IMR-90 (cell line): ENCODE data around the gene KAZN. TPM values are rescaled to one million over a fixed set of nuclear protein-coding genes. Genes with fewer than 3 reads are reported as not detected.

ENCODE experiments used
- ATAC-seq: fragments of 200-7000 bp; cut with Tn5 transposase; 2 replicates; pipeline ENCODE4 v1.9.1; 2020; ENCODE audit warnings: low read depth, mild to moderate bottlenecking, moderate library complexity
- BruUV-seq: library from RNA; stranded (reverse); fragments of 400-500 nt; replicated peaks from 2 replicates; lab custom pipeline; 2021; lab: Mats Ljungman, UMichigan
- CTCF ChIA-PET: fragments of 300-600 bp; formaldehyde crosslinking; extraction: SDS; loops from one replicate; lab custom pipeline; 2021; ENCODE audit warnings: antibody characterized with exemption; lab: Yijun Ruan, JAX
- POLR2A ChIA-PET: fragments of 300-600 bp; sonication (Branson Sonifier 250); formaldehyde crosslinking; loops from one replicate; lab custom pipeline; 2022; ENCODE audit warnings: antibody characterized with exemption; ENCODE audit not compliant: unreplicated experiment; lab: Charles Lee
- DNase-seq: peaks from one replicate; pipeline ENCODE4 v3.0.0; 2013
- H2AFZ ChIP-seq: replicated peaks from 2 replicates; pipeline ENCODE3; 2013; ENCODE audit warnings: low read length, mild to moderate bottlenecking; ENCODE audit not compliant: poor library complexity
- H2AK5ac ChIP-seq: 2 replicates; pipeline ENCODE4 v1.6.1; 2013; ENCODE audit warnings: low read depth, low read length, inconsistent platforms
- H2AK9ac ChIP-seq: replicated peaks from 2 replicates; pipeline ENCODE3; 2013; ENCODE audit warnings: mild to moderate bottlenecking, low read depth, low read length, moderate library complexity; ENCODE audit not compliant: poor library complexity
- H2BK120ac ChIP-seq: 2 replicates; pipeline ENCODE4 v1.6.1; 2013; ENCODE audit warnings: low read depth, low read length, inconsistent platforms
- H2BK15ac ChIP-seq: 3 replicates; pipeline ENCODE4 v1.6.1; 2013; ENCODE audit warnings: low read depth, low read length, inconsistent platforms
- H2BK20ac ChIP-seq: 2 replicates; pipeline ENCODE4 v1.6.1; 2013; ENCODE audit warnings: low read depth, mild to moderate bottlenecking, inconsistent platforms, low read length, moderate library complexity
- H2BK5ac ChIP-seq: 2 replicates; pipeline ENCODE4 v1.6.1; 2013; ENCODE audit warnings: mild to moderate bottlenecking, low read depth, low read length, inconsistent platforms; ENCODE audit not compliant: poor library complexity, severe bottlenecking
- H3K14ac ChIP-seq: replicated peaks from 2 replicates; pipeline ENCODE4 v1.6.1; 2013; ENCODE audit warnings: low read depth, low read length, inconsistent platforms
- H3K18ac ChIP-seq: 2 replicates; pipeline ENCODE4 v1.6.1; 2013; ENCODE audit warnings: low read depth, low read length, control low read depth
- H3K23ac ChIP-seq: 2 replicates; pipeline ENCODE4 v1.6.1; 2013; ENCODE audit warnings: low read depth, low read length, inconsistent platforms
- H3K27ac ChIP-seq: 2 replicates; pipeline ENCODE4 v1.5.1; 2013; ENCODE audit warnings: mild to moderate bottlenecking, control low read depth, low read length; ENCODE audit not compliant: insufficient read depth
- H3K27me3 ChIP-seq: 2 replicates; pipeline ENCODE4 v1.6.1; 2013; ENCODE audit warnings: low read length; ENCODE audit not compliant: control insufficient read depth, insufficient read depth
- H3K36me3 ChIP-seq: 2 replicates; pipeline ENCODE4 v1.6.1; 2013; ENCODE audit warnings: low read length, mixed read lengths; ENCODE audit not compliant: control insufficient read depth, insufficient read depth
- H3K4ac ChIP-seq: 2 replicates; pipeline ENCODE4 v1.6.1; 2013; ENCODE audit warnings: low read depth, low read length, inconsistent platforms
- H3K4me1 ChIP-seq: 2 replicates; pipeline ENCODE4 v1.6.1; 2013; ENCODE audit warnings: low read length, mixed read lengths; ENCODE audit not compliant: control insufficient read depth, insufficient read depth
- H3K4me2 ChIP-seq: 2 replicates; pipeline ENCODE4 v1.6.1; 2013; ENCODE audit warnings: low read depth, mild to moderate bottlenecking, control low read depth, low read length, moderate library complexity
- H3K4me3 ChIP-seq: 2 replicates; pipeline ENCODE4 v1.5.1; 2013; ENCODE audit warnings: low read depth, mild to moderate bottlenecking, control low read depth, low read length, moderate library complexity; ENCODE audit not compliant: insufficient read depth
- H3K56ac ChIP-seq: 2 replicates; pipeline ENCODE4 v1.6.1; 2013; ENCODE audit warnings: low read length, inconsistent platforms; ENCODE audit not compliant: insufficient read depth; ENCODE audit errors: extremely low read depth
- H3K79me1 ChIP-seq, 2 experiments: 2 replicates each; pipeline ENCODE4 v1.6.1; 2013; ENCODE audit warnings: low read length in 2 of 2, inconsistent platforms in 1 of 2, low read depth in 1 of 2
- H3K9ac ChIP-seq: 2 replicates; pipeline ENCODE4 v1.6.1; 2013; ENCODE audit warnings: low read depth, low read length, control low read depth
- H3K9me1 ChIP-seq: 2 replicates; pipeline ENCODE4 v1.6.1; 2013; ENCODE audit warnings: low read length, inconsistent platforms; ENCODE audit not compliant: insufficient read depth
- H3K9me3 ChIP-seq: 2 replicates; pipeline ENCODE4 v1.6.1; 2013; ENCODE audit warnings: low read length; ENCODE audit not compliant: control insufficient read depth, insufficient read depth
- H4K20me1 ChIP-seq: 2 replicates; pipeline ENCODE4 v1.6.1; 2013; ENCODE audit warnings: low read length, inconsistent platforms; ENCODE audit not compliant: insufficient read depth
- H4K5ac ChIP-seq: 2 replicates; pipeline ENCODE4 v1.6.1; 2013; ENCODE audit warnings: mild to moderate bottlenecking, low read depth, low read length, control low read depth
- H4K8ac ChIP-seq, 2 experiments: 2 replicates each; pipeline ENCODE4 v1.6.1; 2013; ENCODE audit warnings: low read depth in 2 of 2, low read length in 2 of 2, control low read depth in 1 of 2, inconsistent platforms in 1 of 2
- H4K91ac ChIP-seq: 2 replicates; pipeline ENCODE4 v1.6.1; 2013; ENCODE audit warnings: low read depth, low read length, inconsistent platforms; ENCODE audit not compliant: insufficient read depth
- CHD1 ChIP-seq: IDR thresholded peaks from 2 replicates; pipeline ENCODE4 v1.6.1; 2012; ENCODE audit warnings: low read depth, low read length, improper control_type of control experiment
- FOS ChIP-seq: fragments of 150-350 bp; IDR thresholded peaks from 2 replicates; pipeline ENCODE4 v1.6.1; 2016; ENCODE audit warnings: low read depth, low read length
- MAZ ChIP-seq: IDR thresholded peaks from 2 replicates; pipeline ENCODE4 v1.6.1; 2012; ENCODE audit warnings: low read depth, mild to moderate bottlenecking, low read length, improper control_type of control experiment, moderate library complexity, borderline replicate concordance
- RAD21 ChIP-seq: IDR thresholded peaks from 2 replicates; pipeline ENCODE4 v1.6.1; 2012; ENCODE audit warnings: low read length, improper control_type of control experiment
- RCOR1 ChIP-seq: IDR thresholded peaks from 2 replicates; pipeline ENCODE4 v1.6.1; 2012; ENCODE audit warnings: mild to moderate bottlenecking, low read length, improper control_type of control experiment; ENCODE audit not compliant: insufficient replicate concordance
- RFX5 ChIP-seq: IDR thresholded peaks from 2 replicates; pipeline ENCODE4 v1.8.0; 2012; ENCODE audit warnings: low read depth, mild to moderate bottlenecking, low read length, moderate library complexity
- SMC3 ChIP-seq: fragments of 150-350 bp; IDR thresholded peaks from 2 replicates; pipeline ENCODE4 v1.6.1; 2016; ENCODE audit warnings: low read depth, mild to moderate bottlenecking, antibody characterized with exemption, low read length, moderate library complexity
- WGBS, 2 experiments: methylation state at CpG; one replicate each; pipeline versions ENCODE4 v1.1.5 to v1.1.7; 2013; ENCODE audit warnings: missing lambda C conversion rate in 2 of 2; ENCODE audit not compliant: insufficient read length in 1 of 2; ENCODE audit errors: extremely low coverage in 2 of 2; 5-methylcytosine and 5-hydroxymethylcytosine counted together
- dilution Hi-C: fragments of 300-500 bp; cut with HindIII; formaldehyde crosslinking; loops from one replicate; pipeline ENCODE4 v1.14.3; 2018; ENCODE audit warnings: low sequenced_read_pairs; ENCODE audit not compliant: unreplicated experiment
- in situ Hi-C: fragments of 300-500 bp; cut with MboI; formaldehyde crosslinking; loops from 3 replicates; pipeline ENCODE4 v1.14.3; 2019; ENCODE audit warnings: low sequenced_read_pairs, inconsistent platforms, mixed read lengths
- intact Hi-C: fragments of 100-400 bp; cut with micrococcal nuclease; formaldehyde crosslinking; loops from 2 replicates; pipeline ENCODE4 v1.10.0; 2022
- polyA plus RNA-seq, 3 experiments: library from polyadenylated mRNA; depleted of rRNA; stranded (reverse); fragments of >200 nt; gene quantifications; 2 replicates each; pipeline ENCODE4 v1.2.3, GENCODE V29; 2012; ENCODE audit warnings: low replicate concordance in 1 of 3
- total RNA-seq: library from RNA; depleted of rRNA; stranded (reverse); fragments of >200 nt; gene quantifications from 2 replicates; pipeline ENCODE4 v1.2.3, GENCODE V29; 2012
- TF ChIP-seq, protein P1 (sequence below): conservative IDR thresholded peaks from 2 replicates; pipeline ENCODE4 v1.5.1; 2012; ENCODE audit warnings: mild to moderate bottlenecking, low read depth, low read length, improper control_type of control experiment

Gene KAZN
- total and polyA plus RNA-seq, 2 of the 4 experiments (the other 2 are of a cell fraction): 5.2 to 10.5 TPM

DNA sequence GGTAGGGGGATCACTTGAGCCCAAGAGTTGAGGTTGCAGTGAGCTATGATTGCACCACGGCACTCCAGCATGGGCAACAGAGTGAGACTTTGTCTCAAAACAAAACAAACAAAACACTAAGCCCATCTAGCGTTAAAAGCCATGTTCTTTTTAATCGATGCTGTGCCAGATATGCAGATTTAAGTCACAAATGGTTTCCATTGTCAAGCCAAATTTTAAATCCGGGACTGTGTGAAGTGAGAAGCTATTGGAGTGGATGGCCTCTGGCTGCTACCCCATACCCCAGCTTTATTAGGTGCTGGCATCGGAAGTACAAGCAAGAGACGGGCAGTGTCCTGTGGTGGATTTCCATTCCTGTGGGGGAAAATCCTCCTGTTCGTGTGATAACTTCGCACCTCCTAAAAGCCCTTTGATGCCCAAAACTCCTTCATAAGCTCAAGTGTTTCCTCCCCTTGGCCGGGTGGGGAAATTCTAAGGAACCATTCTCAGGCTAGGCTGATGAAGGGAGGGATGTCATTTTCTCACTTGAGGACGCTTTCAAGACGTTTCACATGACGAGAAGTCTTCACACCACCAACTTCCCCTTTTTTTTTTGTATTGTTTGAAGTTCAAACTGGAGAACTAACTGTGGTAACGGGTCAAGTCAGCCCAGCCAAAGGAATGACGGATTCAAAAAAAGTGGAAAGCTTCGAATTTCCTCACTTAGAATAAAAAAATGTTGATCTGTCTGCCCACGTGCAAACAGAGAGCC is 140.8 kb downstream of the KAZN start:
- no peak for ATAC-seq
- Histone ChIP-seq H3K23ac (no peak overlapping the region), H3K9me3 (no peaks in the 10 kb centered on the region), H3K36me3 (no peaks in the 10 kb centered on the region), H3K79me1 (no peaks in the 10 kb centered on the region), H2BK120ac (no peak overlapping the region), H4K5ac (no peak overlapping the region), H4K91ac (no peak overlapping the region), H4K8ac (no peak overlapping the region), H4K20me1 (no peaks in the 10 kb centered on the region), H3K4ac (no peak overlapping the region), H3K27ac (no peak overlapping the region), H3K4me2 (no peak overlapping the region), H3K4me3 (no peak overlapping the region), H3K9ac (no peak overlapping the region), H3K4me1 (peaks cover 15% of the 10 kb centered on the region), H2BK20ac (no peak overlapping the region), H2AFZ (no peak overlapping the region), H2BK15ac (no peak overlapping the region; the same call in 2 of the 3 replicates), H3K56ac (no peak overlapping the region), H2AK5ac (no peak overlapping the region; the same call in 1 of the 2 replicates), H2BK5ac (no peak overlapping the region), H3K9me1 (peaks cover 8% of the 10 kb centered on the region), H3K18ac (no peak overlapping the region), H3K14ac (no peak overlapping the region), H2AK9ac (no peak overlapping the region), H3K27me3 (no peaks in the 10 kb centered on the region; the same call in 1 of the 2 replicates)
- no CpG with 5 or more reads among the region's 16 CpGs for WGBS, 2 experiments
- CTCF ChIA-PET: no interaction called here
- DNase-seq: no peak
- BruUV-seq: no TSS peak
- TF ChIP-seq SMC3 (no peak), CHD1 (no peak), RCOR1 (no peak), FOS (no peak), MAZ (no peak), RAD21 (no peak), RFX5 (no peak)
- TF ChIP-seq, protein P1, sequence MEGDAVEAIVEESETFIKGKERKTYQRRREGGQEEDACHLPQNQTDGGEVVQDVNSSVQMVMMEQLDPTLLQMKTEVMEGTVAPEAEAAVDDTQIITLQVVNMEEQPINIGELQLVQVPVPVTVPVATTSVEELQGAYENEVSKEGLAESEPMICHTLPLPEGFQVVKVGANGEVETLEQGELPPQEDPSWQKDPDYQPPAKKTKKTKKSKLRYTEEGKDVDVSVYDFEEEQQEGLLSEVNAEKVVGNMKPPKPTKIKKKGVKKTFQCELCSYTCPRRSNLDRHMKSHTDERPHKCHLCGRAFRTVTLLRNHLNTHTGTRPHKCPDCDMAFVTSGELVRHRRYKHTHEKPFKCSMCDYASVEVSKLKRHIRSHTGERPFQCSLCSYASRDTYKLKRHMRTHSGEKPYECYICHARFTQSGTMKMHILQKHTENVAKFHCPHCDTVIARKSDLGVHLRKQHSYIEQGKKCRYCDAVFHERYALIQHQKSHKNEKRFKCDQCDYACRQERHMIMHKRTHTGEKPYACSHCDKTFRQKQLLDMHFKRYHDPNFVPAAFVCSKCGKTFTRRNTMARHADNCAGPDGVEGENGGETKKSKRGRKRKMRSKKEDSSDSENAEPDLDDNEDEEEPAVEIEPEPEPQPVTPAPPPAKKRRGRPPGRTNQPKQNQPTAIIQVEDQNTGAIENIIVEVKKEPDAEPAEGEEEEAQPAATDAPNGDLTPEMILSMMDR: no peak
- POLR2A ChIA-PET: no interaction called here
- in situ Hi-C loops: no loop called here
- dilution Hi-C loops: no loop called here
- intact Hi-C loops: no loop called here
